ENCODE data around the gene SLC12A7.
"Not testable (repeated sequence)": the region's sequence is repeated elsewhere in the genome, so short reads cannot be mapped to it uniquely, and the experiment has no call there.

Gene SLC12A7

DNA sequence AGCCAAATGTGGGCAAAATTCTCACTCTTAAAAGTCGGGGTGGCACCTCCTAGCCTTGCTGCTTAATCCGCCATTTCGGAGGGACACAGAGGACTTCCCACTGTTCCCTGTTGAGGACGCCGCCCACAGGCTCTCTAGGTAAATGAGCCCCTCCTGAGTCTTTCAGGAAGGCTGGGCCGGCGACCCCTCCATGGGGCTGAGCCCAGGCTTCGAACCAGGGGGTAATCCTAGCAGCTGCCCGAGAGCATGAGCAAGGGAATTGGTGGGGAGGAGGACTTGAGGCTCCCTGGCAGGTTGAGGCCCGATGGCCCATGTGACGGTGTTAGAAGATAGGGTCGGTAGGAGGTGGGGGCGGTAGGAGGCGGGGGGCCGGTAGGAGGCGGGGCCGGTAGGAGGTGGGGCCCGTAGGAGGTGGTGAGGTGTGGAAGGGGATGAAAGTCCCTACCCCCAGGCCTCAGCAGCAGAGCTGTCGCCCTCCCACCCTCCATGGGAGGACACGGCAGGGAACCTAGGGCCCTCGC is 17.1 kb downstream of the SLC12A7 start:
- DNase-seq: no peak

DNA sequence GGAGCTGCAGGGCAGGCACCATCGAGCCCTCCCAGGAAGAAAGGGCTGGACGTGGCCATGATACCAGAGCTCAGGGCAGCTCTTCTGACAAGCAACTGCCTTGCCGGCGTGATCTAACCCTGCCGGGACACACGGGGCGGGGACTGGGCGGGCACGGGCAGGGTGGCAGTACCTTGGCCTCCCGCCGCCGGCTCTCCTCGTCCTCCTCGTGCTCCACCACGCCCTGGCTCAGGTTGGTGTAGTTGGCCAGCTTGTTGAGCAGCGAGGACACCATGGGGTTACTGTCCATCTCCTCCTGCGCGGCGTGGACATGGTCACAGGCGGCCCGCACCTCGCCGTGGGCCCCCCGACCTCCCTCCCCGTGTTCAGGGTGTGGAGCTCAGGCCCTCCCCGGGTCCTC is 18.5 kb downstream of the SLC12A7 start:
- no peak for DNase-seq

DNA sequence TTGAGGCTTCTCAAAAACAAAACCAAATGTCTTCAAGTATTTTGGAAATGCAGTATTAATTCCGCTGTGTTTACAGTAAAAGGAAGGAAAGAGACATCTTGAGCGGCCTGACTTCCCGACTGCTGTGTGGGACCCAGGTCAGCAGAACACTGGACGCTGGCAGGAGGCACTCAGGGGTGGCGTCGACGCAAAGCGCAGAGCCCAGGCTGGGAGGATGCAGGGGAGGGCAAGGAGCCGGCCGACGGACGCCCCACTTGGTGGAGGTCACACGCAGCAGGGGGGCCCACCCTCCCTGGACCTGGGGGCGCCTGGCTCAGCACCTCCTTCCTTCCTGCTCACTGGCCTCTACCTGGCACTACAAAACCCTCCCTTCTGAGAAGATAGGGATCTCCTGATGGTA is 19.7 kb downstream of the SLC12A7 start:
- no peak for DNase-seq

DNA sequence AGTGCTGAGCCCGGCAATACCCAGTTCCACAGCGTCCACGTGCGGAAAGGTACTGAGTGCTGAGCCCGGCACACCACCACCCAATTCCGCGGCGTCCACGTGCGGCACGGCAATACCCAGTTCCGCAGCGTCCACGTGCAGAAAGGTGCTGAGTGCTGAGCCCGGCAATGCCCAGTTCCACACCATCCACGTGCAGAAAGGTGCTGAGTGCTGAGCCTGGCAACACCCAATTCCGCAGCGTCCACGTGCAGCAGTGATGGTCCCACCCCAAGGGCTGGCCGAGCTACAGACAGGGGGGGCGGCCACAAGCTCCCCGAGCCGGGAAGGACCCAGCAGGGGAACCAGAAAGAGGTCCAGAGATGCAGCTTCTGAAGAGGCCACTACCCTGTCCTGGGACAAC is 20.2 kb downstream of the SLC12A7 start:
- DNase-seq: no peak

DNA sequence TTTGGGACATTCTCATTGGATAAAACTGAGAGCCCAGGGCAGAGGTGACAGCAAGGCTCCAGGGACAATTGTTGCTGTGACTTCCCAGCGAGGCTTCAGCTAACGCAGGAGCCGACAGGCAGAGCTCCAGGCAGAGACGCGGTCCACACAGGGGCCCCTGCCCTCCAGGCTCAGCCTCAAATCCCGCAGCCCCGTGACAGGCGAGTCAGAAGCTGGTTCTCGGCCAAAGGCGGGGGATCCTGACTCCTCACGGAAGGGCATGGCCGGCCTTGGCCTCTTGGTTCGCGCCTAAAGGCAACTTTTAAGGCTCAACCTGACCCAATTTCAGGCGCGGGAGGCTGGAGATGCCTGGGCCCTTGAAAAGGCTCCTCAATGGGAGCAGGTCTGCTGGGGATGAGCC is 21.3 kb downstream of the SLC12A7 start:
- DNase-seq: no peak

DNA sequence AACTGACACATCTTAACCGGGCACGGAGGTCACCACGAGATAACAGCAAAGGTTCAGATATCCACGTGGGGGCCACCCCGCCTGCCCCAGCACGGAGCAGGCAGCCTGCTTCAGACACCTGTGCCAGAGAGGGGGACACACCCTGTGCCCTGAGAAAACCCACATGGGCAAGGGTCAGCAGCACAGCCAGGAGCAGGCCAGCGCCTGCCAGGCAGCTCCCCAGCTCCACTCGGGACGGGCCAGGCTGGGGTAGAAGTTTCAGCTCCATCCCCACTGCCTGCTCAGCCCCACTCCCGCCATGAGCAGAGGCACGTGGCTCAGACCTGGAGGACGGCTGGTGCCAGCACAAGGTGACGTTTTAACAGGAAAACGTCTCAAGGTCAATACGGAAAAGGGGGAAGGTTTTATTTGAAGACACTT is 22.2 kb downstream of the SLC12A7 start:
- no peak for DNase-seq

DNA sequence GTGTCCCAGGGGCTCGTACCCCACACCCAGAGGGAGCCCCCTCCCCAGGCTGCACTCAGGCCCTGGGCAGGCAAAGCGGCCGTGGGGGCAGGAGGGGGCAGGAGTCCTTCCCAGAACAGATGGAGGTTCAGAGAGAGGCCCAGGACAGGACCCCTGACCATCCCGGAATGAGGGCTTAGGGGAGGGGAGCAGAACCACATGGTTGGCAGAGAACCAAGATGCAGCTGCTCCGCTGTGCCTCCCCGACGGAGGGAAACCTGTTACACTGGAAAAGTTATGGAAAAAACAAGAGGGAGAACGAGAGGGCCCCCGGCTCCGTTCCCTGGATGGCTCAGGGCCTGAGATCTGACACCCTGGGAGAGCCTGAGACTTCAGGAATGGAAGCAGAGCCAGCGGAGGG is 22.7 kb downstream of the SLC12A7 start:
- no peak for DNase-seq

DNA sequence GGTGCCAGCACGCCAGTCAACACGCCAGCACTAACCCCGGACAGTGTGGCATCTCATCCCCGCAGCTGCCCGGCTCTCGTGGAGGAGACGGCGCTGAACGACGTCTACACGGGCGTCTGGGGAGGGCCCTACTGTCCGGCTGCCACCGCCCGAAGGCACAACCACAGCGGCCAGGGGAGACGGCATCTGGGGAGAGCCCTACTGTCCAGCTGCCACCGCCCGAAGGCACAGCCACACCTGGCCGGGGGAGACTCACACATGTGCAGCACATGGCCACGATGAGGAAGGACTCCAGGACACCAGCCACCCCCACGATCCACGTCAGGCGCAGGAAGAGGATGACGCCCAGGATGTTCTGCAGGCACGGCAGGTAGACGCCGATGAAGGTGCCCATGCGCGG is 23.1 kb downstream of the SLC12A7 start:
- DNase-seq: no peak

DNA sequence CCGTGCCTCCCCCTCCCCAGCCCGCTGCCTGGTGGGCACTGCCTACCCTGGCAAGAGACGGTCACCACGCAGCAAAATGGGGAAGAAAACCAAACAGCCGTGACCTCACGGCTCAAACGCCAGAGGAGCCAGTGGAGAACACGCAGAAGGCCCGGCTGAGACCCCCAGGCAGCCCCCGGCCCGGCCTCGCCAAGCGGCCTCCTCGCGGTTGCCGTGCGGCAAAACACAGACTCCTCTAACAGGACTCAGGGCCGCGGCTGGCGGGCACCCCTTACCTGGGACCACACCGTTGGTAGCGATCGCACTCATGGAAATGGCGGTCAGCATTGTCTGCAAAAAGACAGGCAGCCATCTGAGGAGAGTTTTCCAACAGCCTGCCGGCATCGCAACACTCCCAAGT is 23.8 kb downstream of the SLC12A7 start:
- DNase-seq: no peak

DNA sequence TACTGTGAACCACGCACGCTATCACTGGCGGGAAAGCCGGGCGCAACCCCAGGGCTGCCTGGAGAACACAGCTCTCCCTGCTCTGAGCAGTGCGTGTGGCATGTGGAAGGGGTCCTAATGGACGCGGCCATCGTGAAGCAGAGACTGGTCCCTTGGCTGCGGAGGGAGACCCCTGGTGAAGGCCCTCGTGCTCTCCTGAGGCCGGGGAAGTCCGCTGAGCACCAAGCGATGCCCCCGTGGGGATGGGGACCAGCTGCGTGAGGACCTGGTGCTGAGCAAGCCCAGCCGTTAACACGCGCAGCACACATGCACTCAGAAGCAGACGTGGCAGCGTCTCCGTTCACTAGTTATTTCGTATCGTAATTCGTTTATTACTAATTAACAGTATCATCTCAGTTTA is 24.4 kb downstream of the SLC12A7 start:
- no peak for DNase-seq

DNA sequence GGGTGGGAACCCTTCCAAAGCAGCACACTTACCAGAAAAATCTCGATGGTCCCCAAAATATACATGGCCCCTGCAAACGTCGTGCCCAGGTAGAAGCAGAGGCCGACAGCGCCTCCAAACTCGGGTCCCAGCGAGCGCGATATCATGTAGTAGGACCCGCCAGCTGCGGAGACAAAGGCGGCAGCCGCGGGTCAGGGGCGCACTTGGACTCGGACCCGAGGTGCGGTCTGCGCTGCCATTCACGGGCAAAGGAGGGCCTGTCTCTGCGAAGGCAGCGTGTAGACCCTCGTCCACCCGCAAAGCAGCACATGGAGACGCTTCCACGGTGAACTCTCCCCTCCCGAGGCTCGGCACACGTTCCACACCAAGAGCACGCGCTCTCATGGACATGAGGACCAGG is 25.0 kb downstream of the SLC12A7 start:
- DNase-seq: no peak

DNA sequence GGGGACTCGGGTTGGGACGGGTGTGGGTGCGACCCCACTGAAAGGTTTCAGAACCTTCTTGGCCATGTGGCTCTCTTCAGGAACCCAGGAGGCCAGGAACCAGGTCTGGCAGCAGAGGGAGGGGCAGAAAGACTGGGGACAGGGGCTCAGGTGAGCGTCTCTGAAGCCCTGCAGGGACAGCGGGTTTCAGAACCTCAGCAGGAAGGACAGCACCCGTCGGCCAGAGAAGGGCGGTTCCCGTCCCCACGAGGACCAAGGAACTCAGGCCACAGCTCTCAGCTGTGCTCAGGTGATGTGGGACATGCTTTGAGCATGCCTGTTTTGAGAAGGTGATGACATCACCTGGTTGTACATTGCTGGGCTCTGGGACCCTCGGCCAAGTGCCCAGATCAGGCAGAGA is 25.7 kb downstream of the SLC12A7 start:
- DNase-seq: no peak

DNA sequence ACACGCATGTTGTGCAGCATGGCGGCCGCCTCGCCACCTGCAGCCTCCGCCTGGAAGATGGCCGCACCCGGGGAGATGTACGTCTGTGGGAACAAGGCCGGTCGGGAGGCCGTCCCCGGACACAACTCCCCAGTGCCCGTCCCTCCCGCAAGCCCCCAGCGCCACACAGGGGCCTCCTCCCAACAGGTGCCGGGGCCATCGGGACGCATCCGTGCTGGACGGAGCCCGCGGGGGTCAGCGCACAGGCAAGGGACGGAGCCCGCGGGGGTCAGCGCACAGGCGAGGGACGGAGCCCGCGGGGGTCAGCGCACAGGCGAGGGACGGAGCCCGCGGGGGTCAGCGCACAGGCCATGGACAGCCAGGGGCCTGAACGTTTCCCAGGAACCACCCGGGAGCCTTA is 26.5 kb downstream of the SLC12A7 start:
- DNase-seq: no peak

DNA sequence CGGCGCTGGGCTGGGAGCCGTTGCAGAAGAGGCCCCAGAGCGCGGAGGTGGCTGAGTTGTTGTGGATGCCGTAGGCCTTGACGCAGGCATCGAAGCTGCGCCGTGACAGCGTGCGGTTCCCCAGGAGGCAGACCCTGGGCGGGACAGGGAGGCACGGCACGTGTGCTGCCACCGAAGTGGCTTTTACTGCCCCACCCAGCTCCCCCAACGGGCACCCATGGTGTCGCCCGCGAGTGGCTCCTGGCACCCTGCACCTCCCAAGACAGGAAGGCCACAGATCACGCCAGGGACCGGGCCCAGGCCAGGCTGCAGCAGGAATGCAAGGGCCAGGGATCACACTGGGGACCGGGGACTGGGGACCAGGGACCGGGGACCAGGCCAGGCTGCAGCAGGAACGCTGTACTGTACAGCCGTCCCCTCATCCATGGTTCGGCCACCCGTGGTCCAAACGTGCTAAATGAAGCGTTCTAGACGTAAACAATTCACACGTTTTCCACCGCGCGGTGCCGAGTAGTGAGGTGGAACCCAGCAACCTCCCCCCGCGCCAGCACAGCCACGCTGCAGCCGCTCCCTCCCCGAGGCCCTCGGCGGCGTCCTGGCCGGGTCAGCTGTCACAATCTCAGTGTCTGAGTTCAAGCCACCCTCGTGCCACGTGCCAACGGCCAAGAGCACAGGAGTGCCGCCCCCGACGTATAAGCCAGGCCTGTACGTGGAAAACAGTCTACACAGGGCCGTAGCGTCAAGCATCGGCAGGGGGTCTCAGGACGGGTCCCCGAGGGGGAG is 27.8 kb downstream of the SLC12A7 start:
- DNase-seq: no peak

DNA sequence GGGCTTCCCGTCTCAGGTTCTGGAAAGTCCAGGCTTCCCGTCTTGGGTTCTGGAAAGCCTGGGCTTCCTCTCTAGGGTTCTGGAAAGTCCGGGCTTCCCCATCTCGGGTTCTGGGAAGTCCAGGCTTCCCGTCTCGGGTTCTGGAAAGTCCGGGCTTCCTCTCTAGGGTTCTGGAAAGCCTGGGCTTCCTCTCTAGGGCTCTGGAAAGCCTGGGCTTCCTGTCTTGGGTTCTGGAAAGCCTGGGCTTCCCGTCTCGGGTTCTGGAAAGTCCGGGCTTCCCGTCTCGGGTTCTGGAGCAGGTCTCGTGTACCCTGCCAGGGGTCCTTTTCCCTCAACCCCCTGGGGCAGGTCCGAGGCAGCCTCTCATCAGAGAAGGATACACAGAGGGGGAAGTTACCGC is 28.8 kb downstream of the SLC12A7 start:
- not testable (repeated sequence) for DNase-seq

DNA sequence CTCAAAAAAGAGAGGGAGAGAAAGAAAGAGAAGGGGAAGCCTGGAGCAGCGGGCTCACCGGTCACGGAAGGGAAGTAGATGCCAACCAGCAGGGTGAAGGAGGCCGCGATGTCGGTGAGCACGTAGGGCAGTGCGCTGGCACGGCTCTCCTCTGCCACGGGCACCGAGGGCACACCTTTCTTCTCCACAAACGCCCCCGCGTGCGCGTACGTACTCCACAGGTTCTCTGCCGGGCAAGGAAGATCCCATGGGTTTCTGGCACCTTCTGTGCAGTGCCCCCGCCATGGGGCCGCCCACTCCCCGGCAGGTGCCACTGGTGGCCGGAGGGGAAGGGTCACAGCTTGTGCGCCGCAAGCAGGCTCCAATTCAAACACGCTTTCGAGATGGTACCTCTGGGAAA is 30.3 kb downstream of the SLC12A7 start:
- no peak for DNase-seq

DNA sequence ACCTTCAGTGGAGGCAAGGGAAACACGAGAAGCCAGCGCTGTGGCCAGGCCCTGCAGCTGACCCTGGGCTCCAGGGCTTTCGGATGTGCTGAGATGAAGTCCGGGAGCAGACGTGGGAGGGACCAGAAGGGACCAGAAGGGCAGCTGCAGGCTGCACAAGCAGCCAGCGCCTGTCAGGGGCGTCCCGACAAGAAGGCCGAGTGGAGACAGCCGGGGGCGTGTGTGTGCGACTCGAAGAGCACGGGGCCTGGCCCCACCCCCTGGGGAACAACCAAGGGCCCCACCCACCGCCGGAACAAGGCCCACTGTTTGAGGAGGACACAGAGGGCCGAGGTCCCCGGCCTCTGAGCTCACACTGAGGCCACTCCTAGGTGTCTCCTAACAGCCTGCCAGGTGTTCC is 31.4 kb downstream of the SLC12A7 start:
- DNase-seq: no peak

DNA sequence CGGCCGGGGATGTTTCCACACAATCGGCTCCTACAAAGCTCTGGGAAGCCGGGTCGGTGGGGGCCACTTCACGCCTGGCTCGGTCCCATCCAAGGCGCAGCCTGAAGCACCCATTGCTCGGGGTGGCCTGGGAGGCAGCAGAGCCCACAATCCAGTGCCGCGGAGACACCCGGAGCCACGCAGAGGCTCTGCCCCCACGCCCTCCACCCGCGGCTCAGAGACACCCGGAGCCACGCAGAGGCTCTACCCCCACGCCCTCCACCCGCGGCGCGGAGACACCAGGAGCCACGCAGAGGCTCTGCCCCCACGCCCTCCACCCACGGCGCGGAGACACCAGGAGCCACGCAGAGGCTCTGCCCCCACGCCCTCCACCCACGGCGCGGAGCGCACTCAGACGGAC is 31.9 kb downstream of the SLC12A7 start:
- no peak for DNase-seq

DNA sequence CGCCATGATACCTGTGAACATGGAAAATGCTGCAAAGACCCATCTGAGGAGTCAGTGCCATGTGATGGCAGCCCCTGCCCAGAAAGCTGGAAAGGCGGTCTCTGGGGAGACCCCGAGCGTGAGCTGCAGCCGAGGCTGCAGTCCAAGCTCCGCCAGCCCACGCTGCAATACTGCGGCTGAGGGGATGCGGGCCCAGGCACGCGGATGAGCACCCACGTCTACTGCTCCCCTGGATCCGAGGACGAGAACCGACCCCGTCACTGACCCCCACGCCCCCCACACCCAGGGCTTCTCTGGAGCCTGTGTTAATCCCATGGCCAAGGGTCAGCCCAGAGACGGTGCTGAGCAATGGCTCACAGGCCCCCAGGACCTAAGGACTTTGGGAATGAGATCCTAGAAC is 32.4 kb downstream of the SLC12A7 start:
- DNase-seq: no peak

DNA sequence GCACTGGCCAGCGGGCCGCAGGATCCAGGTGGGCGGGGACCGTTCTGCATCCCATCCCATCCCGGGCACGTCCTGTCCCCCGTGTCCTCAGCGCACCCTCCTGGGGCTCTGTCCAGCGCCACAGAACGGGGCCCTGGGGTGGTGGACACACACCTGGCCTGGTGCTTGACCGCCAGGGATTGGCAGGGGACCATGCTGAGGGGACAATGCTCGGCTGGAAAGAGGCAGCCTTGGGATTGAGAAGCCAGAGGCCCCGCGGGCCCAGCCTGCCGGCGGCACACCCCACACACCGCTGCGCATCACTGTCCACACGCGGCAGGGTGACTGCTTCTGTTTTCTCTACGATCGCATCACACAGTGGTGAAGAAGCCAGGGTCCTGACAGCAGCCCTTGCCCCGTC is 33.0 kb downstream of the SLC12A7 start:
- no peak for DNase-seq

DNA sequence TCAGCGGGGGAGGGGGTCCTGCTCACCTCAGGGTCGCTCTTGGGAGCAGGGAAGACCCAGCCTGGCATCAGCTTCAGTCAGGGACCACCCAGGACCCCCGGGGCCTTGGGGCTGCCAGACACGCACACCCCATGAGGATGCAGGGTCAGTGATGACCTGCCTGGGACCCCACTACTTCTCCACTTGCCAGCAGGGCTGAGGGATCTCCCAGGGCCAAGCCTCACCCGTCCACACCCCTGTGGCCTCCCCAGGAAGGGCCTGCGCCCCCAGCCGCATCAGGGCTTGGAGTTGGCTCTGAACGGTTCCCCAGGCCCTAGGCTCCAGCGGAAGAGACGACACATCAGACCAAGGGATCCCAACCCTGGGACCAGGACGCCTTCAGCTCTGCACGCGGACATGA is 33.7 kb downstream of the SLC12A7 start:
- DNase-seq: no peak

DNA sequence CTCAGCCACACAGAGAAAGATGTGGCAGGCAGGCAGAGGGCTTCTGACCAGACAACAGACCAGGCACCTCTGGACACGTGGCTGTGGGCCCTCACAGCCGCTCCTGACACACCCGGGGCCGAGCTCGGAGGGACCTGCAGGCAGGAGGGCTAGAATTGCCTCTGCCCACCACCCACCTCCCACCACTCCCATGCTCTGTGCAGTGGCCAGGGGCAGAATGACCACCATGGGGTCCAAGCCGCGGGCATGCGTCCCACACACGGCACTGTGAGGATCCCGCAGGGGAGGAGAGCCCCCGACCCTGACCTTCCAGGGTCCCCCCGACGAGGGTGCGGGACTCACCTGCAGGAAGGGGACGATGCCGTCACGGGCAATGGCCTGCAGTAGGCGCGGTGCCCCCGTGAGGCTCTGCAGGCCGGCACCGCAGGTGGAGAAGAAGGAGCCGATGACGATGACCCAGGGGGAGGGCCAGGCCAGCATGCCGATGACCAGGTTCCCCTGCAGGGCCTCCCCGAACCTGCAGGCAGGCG is 34.3 kb downstream of the SLC12A7 start:
- no peak for DNase-seq

DNA sequence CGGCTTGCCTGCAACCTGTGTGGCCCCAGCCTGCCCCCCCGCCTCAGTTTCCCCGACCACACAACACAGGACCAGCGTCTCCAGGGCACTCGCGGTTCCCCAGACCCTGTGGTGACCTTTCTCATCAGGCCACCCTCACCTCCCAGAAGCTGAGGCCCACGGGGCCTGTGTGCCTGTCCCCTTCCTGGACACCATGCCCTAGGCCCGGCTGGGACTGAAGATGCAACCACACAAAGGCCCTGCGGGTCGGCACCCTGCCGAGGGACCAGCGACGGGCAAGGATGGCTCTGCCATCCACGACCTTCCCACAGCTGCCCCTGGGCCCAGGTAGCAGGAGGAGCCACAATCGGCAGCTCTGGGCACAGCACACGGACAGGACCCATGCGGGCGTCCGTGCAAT is 34.8 kb downstream of the SLC12A7 start:
- no peak for DNase-seq

DNA sequence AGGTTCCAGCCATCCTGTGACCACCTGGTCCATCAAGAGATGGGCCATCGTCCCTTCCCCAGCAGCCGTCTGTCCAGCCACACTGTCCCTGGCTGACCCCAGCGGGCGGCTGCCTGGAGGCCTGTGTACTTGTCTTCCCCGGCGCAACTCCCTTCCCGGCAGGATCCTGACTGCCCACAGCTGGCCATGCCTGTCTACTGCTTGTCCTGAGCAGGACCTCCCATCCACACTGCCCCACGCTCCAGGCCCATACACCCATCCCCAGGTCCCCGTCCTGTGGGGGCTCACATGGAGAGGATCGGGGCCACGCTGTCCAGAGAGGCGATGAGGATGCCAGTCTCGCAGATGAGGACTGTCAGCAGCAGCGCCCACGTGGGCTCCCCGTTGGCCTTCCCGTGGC is 35.5 kb downstream of the SLC12A7 start:
- no peak for DNase-seq

DNA sequence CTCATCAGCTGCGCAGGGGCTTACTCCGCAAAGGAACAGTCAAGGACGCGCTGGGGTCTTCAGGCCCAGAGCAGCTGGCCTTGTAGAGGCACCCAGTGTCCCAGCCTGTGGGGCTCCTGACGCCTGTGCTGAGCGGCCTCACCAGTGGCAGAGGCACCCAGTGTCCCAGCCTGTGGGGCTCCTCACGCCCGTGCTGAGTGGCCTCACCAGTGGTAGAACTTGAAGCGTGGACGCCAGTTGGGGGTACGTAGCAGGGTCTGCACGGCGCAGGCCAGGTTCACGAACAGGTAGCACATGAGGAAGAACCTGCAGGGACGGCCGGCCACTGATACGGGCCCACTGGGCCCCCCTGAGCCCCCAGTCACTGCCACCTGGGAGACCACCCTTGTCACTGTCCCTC is 35.9 kb downstream of the SLC12A7 start:
- no peak for DNase-seq

Data from NCI-H1048 (cell line).